ENCODE results near the gene UPF1.

DNA sequence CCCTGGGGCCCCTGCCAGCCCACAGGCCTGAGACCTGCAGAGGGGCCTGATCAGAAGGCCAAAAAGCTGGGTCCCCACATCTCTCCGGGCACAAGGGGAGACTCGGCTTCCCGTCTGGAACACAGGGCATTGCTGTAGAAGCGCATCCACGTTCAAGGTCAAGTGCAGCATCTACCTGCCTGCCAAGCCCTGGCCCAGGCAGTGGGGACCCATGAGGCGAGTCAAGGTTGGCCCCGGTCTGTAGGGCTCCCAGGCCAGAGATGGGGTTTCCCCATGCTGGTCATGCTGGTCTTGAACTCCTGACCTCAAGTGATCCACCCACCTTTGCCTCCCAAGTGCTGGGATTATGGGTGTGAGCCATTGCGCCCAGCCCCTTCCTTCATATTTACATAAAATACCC lies 27.1 kb upstream of the UPF1 start:
- TF ChIP-seq, protein P1, sequence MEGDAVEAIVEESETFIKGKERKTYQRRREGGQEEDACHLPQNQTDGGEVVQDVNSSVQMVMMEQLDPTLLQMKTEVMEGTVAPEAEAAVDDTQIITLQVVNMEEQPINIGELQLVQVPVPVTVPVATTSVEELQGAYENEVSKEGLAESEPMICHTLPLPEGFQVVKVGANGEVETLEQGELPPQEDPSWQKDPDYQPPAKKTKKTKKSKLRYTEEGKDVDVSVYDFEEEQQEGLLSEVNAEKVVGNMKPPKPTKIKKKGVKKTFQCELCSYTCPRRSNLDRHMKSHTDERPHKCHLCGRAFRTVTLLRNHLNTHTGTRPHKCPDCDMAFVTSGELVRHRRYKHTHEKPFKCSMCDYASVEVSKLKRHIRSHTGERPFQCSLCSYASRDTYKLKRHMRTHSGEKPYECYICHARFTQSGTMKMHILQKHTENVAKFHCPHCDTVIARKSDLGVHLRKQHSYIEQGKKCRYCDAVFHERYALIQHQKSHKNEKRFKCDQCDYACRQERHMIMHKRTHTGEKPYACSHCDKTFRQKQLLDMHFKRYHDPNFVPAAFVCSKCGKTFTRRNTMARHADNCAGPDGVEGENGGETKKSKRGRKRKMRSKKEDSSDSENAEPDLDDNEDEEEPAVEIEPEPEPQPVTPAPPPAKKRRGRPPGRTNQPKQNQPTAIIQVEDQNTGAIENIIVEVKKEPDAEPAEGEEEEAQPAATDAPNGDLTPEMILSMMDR (IDR thresholded peaks at IDR 0.05), result no peak
- no peak for TF ChIP-seq EZH2 (IDR thresholded peaks at IDR 0.05)
